Endodermal cell (in vitro differentiated cells): ENCODE results near the gene TTC39C. TPM values are rescaled to one million over a fixed set of nuclear protein-coding genes. Genes with fewer than 3 reads are reported as not detected.

Experiments used
- DNase-seq: peaks from one replicate; pipeline ENCODE4 v3.0.0-alpha.2; 2017
- H3K27ac ChIP-seq: 2 replicates; pipeline ENCODE4 v1.5.1; 2013; ENCODE audit warnings: mild to moderate bottlenecking, low read depth, low read length, moderate library complexity
- H3K27me3 ChIP-seq: 2 replicates; pipeline ENCODE4 v1.6.1; 2013; ENCODE audit warnings: mild to moderate bottlenecking, low read length, moderate library complexity; ENCODE audit not compliant: insufficient read depth, control insufficient read depth, poor library complexity, severe bottlenecking
- H3K36me3 ChIP-seq: 2 replicates; pipeline ENCODE4 v1.7.0; 2013; ENCODE audit warnings: mild to moderate bottlenecking, low read length, moderate library complexity; ENCODE audit not compliant: control insufficient read depth, insufficient read depth
- H3K4me1 ChIP-seq: one replicate; pipeline ENCODE4 v1.7.0; 2013; ENCODE audit warnings: low read length; ENCODE audit not compliant: control insufficient read depth, insufficient read depth
- H3K4me3 ChIP-seq: 2 replicates; pipeline ENCODE4 v1.5.1; 2013; ENCODE audit warnings: mild to moderate bottlenecking, low read length, moderate library complexity
- H3K9ac ChIP-seq: 2 replicates; pipeline ENCODE4 v1.6.1; 2013; ENCODE audit warnings: mild to moderate bottlenecking, low read length, moderate library complexity; ENCODE audit not compliant: poor library complexity, severe bottlenecking; ENCODE audit errors: extremely low read depth
- H3K9me3 ChIP-seq: 2 replicates; pipeline ENCODE4 v1.6.1; 2013; ENCODE audit warnings: mild to moderate bottlenecking, low read length, moderate library complexity; ENCODE audit not compliant: control insufficient read depth
- H3K27ac Mint-ChIP-seq: 2 replicates; pipeline ENCODE4 v1.8.0; 2020; ENCODE audit warnings: mixed read lengths
- H3K27me3 Mint-ChIP-seq: 2 replicates; pipeline ENCODE4 v1.8.0; 2021; ENCODE audit warnings: mild to moderate bottlenecking, mixed read lengths; ENCODE audit not compliant: insufficient read depth
- H3K36me3 Mint-ChIP-seq: 2 replicates; pipeline ENCODE4 v1.8.0; 2020; ENCODE audit warnings: low read depth, mixed read lengths
- H3K4me1 Mint-ChIP-seq: 2 replicates; pipeline ENCODE4 v1.8.0; 2020; ENCODE audit warnings: mixed read lengths
- H3K4me3 Mint-ChIP-seq: 2 replicates; pipeline ENCODE4 v1.8.0; 2020; ENCODE audit warnings: mild to moderate bottlenecking, moderate library complexity, mixed read lengths
- H3K9me3 Mint-ChIP-seq: 2 replicates; pipeline ENCODE4 v1.8.0; 2020; ENCODE audit warnings: mild to moderate bottlenecking, mixed read lengths
- WGBS, 2 experiments: methylation state at CpG; one replicate each; pipeline versions ENCODE4 v1.1.5 to v1.1.7; 2013; ENCODE audit warnings: missing lambda C conversion rate in 2 of 2, mixed read lengths in 1 of 2; ENCODE audit not compliant: insufficient coverage in 1 of 2, insufficient read length in 1 of 2; 5-methylcytosine and 5-hydroxymethylcytosine counted together
- total RNA-seq, 2 donors: library from RNA; stranded (reverse); fragmentation: NEBNext Ultra II Directional in 1 of 2; extraction: Animal tissue kit (Norgen Biotek cat#: 25700) in 1 of 2; gene quantifications; 2 replicates in 1 of 2; 3 replicates in 1 of 2; pipeline ENCODE4 v1.2.1, GENCODE V29; 2021
- TF ChIP-seq, protein P1 (sequence below): fragments of 200-600 bp; sonication (generic); conservative IDR thresholded peaks from 2 replicates; pipeline ENCODE4 v1.5.0; 2021; ENCODE audit warnings: antibody characterized with exemption, mild to moderate bottlenecking

The TTC39C gene
- total RNA-seq, 2 donors from 2014 or later, result 14.0 to 19.7 TPM

DNA sequence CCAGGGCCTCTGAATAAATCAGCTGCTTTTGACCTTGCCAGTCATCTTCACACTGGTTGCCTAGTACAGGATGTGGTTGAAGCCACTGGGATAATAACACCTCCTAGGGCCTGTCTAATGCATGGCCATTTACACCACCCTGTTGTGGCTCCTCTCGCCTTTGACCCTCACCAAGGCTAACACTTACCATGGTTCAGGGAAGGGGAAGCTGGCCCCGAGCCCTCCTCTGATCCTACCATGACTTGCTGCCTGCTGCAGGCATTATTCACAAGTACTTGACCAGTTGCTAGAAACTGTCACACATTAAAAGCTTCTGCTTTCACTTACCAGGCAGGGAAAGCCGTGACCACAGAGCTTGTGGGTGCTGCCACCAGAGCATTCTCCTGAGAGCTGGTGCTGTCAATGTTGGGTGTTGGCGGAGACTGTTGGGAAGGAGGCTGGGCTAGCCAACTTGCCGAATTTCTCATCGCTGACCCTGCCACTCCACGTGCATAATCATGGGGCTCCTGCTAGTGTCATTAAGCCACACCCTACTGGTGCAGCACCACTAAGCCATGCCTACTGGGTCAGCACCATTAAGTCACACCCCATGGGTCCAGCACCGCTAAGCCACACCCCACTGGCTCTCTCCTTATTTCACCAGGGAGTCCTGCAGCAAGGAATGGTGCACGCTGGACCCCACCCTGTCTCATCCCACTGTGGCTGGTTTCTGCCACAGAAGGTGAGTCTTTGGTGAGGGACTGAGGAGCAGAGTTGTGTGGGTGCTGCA lies 47.0 kb upstream of the TTC39C start:
- H3K4me1 ChIP-seq, result no peaks in the 10 kb centered on the region
- 92% methylated on average over 5 to 9 of the region's 9 CpGs for WGBS, 2 experiments
- Mint-ChIP-seq H3K9me3 (peaks cover 2% of the 10 kb centered on the region), H3K4me1 (peaks cover 34% of the 10 kb centered on the region), H3K36me3 (no peaks in the 10 kb centered on the region), H3K4me3 (no peak overlapping the region), H3K27ac (no peak overlapping the region), H3K27me3 (no peaks in the 10 kb centered on the region)
- no peaks in the 10 kb centered on the region for H3K36me3 ChIP-seq
- TF ChIP-seq, protein P1, sequence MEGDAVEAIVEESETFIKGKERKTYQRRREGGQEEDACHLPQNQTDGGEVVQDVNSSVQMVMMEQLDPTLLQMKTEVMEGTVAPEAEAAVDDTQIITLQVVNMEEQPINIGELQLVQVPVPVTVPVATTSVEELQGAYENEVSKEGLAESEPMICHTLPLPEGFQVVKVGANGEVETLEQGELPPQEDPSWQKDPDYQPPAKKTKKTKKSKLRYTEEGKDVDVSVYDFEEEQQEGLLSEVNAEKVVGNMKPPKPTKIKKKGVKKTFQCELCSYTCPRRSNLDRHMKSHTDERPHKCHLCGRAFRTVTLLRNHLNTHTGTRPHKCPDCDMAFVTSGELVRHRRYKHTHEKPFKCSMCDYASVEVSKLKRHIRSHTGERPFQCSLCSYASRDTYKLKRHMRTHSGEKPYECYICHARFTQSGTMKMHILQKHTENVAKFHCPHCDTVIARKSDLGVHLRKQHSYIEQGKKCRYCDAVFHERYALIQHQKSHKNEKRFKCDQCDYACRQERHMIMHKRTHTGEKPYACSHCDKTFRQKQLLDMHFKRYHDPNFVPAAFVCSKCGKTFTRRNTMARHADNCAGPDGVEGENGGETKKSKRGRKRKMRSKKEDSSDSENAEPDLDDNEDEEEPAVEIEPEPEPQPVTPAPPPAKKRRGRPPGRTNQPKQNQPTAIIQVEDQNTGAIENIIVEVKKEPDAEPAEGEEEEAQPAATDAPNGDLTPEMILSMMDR, result no peak
- no peak overlapping the region for H3K4me3 ChIP-seq
- H3K9ac ChIP-seq, result no peak overlapping the region
- no peak for DNase-seq
- H3K27ac ChIP-seq, result no peak overlapping the region
- no peaks in the 10 kb centered on the region for H3K27me3 ChIP-seq
- no peaks in the 10 kb centered on the region for H3K9me3 ChIP-seq

DNA sequence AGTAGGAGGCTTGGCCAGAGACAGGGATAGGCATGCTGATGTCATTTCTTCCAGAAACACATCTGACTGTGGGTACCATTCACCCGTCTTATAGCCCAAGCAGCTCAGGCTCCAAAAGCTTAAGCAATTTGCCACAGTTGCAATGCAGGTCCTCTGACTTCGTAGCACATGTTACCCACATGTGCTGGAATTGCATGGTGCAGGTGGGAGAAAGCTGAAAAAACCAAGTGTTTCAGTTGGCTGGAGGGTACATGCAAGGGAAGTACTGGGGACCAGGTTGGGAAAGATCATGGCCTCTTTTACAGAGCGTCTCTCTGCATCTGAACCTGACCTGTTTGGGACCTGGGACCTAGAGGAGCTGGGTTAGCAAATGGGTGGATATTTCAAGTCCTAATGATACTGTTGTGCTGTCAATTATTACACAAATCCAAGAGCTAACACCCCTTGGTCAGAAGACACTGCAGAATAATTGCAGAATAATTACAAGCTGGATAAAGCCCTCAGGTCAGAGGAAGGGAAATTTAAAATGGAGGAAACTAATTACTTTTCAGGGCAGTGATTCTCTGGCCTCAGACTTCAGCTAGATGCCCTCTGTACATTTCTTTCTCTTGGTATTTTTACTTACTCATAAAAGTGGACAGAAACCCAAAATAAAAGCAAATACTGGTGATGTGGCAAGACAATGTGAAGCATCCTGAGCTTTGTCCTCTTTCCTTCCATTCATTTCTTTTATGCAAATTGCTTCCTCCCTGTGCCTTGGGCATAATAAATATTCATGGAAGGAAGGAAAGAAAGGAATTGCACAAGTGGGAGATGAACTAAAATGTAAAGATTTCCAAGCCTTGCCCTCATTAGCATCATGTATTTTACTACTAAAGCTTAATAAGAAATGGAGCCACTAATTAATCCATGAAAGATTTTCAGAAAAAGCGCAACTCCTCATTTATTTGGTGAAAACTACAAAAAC lies 45.6 kb upstream of the TTC39C start:
- Histone ChIP-seq H3K4me1 (no peaks in the 10 kb centered on the region), H3K4me3 (no peak overlapping the region), H3K9me3 (peaks cover 4% of the 10 kb centered on the region), H3K36me3 (no peaks in the 10 kb centered on the region), H3K27me3 (no peaks in the 10 kb centered on the region), H3K9ac (no peak overlapping the region), H3K27ac (no peak overlapping the region)
- Mint-ChIP-seq H3K4me3 (no peak overlapping the region), H3K27me3 (no peaks in the 10 kb centered on the region), H3K4me1 (peaks cover 27% of the 10 kb centered on the region), H3K36me3 (no peaks in the 10 kb centered on the region), H3K9me3 (peaks cover 2% of the 10 kb centered on the region), H3K27ac (no peak overlapping the region)
- DNase-seq, result no peak
- TF ChIP-seq, protein P1, result no peak
- WGBS, 2 experiments, result 88 to 90% methylated on average over 4 of the region's 4 CpGs

DNA sequence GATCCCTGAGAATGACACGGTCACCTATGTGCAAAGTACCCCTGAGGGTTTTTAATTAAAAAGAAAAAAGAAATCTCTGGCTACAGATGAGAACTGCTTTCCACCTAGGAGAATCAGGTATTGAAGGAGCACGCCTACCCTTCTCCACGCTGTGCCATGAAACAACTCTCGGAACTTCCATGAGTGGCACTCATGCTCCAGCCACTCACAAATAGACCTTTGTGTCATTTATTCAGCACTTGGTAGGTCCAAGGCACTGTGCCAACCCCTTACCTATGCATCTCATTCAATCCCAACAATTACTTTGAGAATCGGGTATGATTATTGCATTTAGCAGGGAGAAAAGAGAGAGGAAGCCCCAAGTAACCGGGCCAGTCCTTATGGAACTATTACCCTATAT lies 44.9 kb upstream of the TTC39C start:
- TF ChIP-seq, protein P1, result no peak
- Mint-ChIP-seq H3K27me3 (no peaks in the 10 kb centered on the region), H3K4me1 (peaks cover 20% of the 10 kb centered on the region), H3K9me3 (peaks cover 7% of the 10 kb centered on the region), H3K36me3 (no peaks in the 10 kb centered on the region), H3K27ac (no peak overlapping the region), H3K4me3 (no peak overlapping the region)
- DNase-seq, result no peak
- H3K9ac ChIP-seq, result no peak overlapping the region
- no peak overlapping the region for H3K27ac ChIP-seq
- H3K27me3 ChIP-seq, result no peaks in the 10 kb centered on the region
- peaks cover 4% of the 10 kb centered on the region for H3K9me3 ChIP-seq
- WGBS, 2 experiments, result 77 to 85% methylated on average over 5 to 6 of the region's 6 CpGs
- no peaks in the 10 kb centered on the region for H3K36me3 ChIP-seq
- no peaks in the 10 kb centered on the region for H3K4me1 ChIP-seq
- no peak overlapping the region for H3K4me3 ChIP-seq
